Activated CD4-positive, alpha-beta memory T cell treated with anti-CD3 and anti-CD28 coated beads for 36 hours (primary cell): Measurements from ENCODE around the gene EPOP. TPM values are rescaled to one million over a fixed set of nuclear protein-coding genes. Genes with fewer than 3 reads are reported as not detected.
A peak's percentile ranks its signal among the peaks of the same experiment; 100 is the strongest.

Source experiments
- CTCF ChIA-PET: fragments of 350-600 bp; sonication (Branson Sonifier 250); formaldehyde crosslinking; loops from one replicate; lab custom pipeline; 2021; ENCODE audit warnings: antibody characterized with exemption, inconsistent platforms; lab: Charles Lee
- POLR2A ChIA-PET: fragments of 350-600 bp; sonication (Branson Sonifier 250); formaldehyde crosslinking; loops from one replicate; lab custom pipeline; 2021; ENCODE audit warnings: antibody characterized with exemption; lab: Charles Lee
- DNase-seq: peaks from one replicate; pipeline ENCODE4 v3.0.0-alpha.2; 2020
- H3K27ac Mint-ChIP-seq: one replicate; pipeline ENCODE4 v1.8.0; 2021; ENCODE audit warnings: mixed read lengths
- H3K27me3 Mint-ChIP-seq: one replicate; pipeline ENCODE4 v1.8.0; 2021; ENCODE audit warnings: mixed read lengths
- H3K36me3 Mint-ChIP-seq: one replicate; pipeline ENCODE4 v1.8.0; 2021; ENCODE audit warnings: mixed read lengths
- H3K4me1 Mint-ChIP-seq: one replicate; pipeline ENCODE4 v1.8.0; 2021; ENCODE audit warnings: low read depth, mixed read lengths
- H3K4me3 Mint-ChIP-seq: one replicate; pipeline ENCODE4 v1.8.0; 2021; ENCODE audit warnings: mild to moderate bottlenecking, mixed read lengths
- H3K9me3 Mint-ChIP-seq: one replicate; pipeline ENCODE4 v1.8.0; 2021; ENCODE audit warnings: mixed read lengths
- intact Hi-C: fragments of 100-400 bp; cut with micrococcal nuclease; formaldehyde crosslinking; loops from one replicate; pipeline ENCODE4 v1.15.1; 2023
- total RNA-seq, 2 experiments: library from RNA; stranded (reverse); gene quantifications; one replicate each; pipeline ENCODE4 v1.2.3, GENCODE V29; 2021

The EPOP gene
- total RNA-seq: 10 to 100 TPM; 37.1 to 38.0 TPM

- Mint-ChIP-seq H3K9me3 (no peaks in the 10 kb centered on the region), H3K27me3 (peaks cover 10% of the 10 kb centered on the region), H3K4me1 (peaks cover 46% of the 10 kb centered on the region), H3K4me3 (peak within 1 kb of the TSS; percentile 62), H3K36me3 (peaks cover 8% of the 10 kb centered on the region), H3K27ac (peak within 1 kb of the TSS; percentile 93)
- ChIA-PET POLR2A (interaction anchor here (1.3 to 5.7 kb wide), 5 partner anchors 28 to 60 kb away, joined by 3 to 100 read pairs (median 10); partner anchors contain the start of genes CISD3 and MLLT6), CTCF (interaction anchor here (0.6 to 10.4 kb wide), 9 partner anchors 10 to 116 kb away, joined by 3 to 210 read pairs (median 11); partner anchors contain the start of genes CISD3, MLLT6 and PSMB3)
- intact Hi-C loops: loop anchor here (5.0 kb wide), 1 partner anchor 68 kb away; the partner anchor contains the start of gene SRCIN1
- DNase-seq: peak; percentile 94
Measured at GRCh38 chr17:38674749-38675615, at the start of gene EPOP. EPOP (minus strand) TSS chr17:38674957; CDS start chr17:38674495, 462 bp downstream.

DNA sequence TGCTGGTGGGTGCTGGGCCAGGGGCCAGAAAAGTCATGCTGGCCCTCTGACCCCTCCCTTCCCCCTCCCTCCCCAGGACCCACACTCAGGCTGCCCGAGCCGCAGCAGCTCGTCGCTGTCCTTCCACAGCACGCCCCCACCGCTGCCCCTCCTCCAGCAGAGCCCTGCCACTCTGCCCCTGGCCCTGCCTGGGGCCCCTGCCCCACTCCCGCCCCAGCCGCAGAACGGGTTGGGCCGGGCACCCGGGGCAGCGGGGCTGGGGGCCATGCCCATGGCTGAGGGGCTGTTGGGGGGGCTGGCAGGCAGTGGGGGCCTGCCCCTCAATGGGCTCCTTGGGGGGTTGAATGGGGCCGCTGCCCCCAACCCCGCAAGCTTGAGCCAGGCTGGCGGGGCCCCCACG, 47.0 kb upstream of the EPOP start:
- Mint-ChIP-seq H3K4me3 (no peak overlapping the region), H3K4me1 (peaks cover 46% of the 10 kb centered on the region), H3K27ac (no peak overlapping the region), H3K36me3 (peaks cover 37% of the 10 kb centered on the region), H3K9me3 (no peaks in the 10 kb centered on the region), H3K27me3 (no peaks in the 10 kb centered on the region)
- intact Hi-C loops: no loop called here
- DNase-seq: no peak
- ChIA-PET POLR2A (interaction anchor here (0.7 to 1.3 kb wide), 2 partner anchors 15 to 16 kb away, joined by 3 read pairs; no protein-coding TSS in a partner anchor), CTCF (no interaction called here)

- POLR2A ChIA-PET: interaction anchor here (1.3 kb wide), 1 partner anchor 15 kb away, joined by 3 read pairs; no protein-coding TSS in a partner anchor
- no peak for DNase-seq
- Mint-ChIP-seq H3K36me3 (peaks cover 39% of the 10 kb centered on the region), H3K27ac (no peak overlapping the region), H3K9me3 (no peaks in the 10 kb centered on the region), H3K4me1 (peaks cover 43% of the 10 kb centered on the region), H3K4me3 (no peak overlapping the region), H3K27me3 (no peaks in the 10 kb centered on the region)
- CTCF ChIA-PET: no interaction called here
- intact Hi-C loops: no loop called here
Measured at GRCh38 chr17:38720941-38721340, 46.2 kb upstream of the EPOP start.

GRCh38 chr17:38719943-38720641, 45.3 kb upstream of the EPOP start:
- no peak overlapping the region for H3K4me3 Mint-ChIP-seq
- ChIA-PET CTCF (interaction anchor here (1.0 to 2.0 kb wide), 2 partner anchors 15 to 43 kb away, joined by 3 to 6 read pairs; no protein-coding TSS in a partner anchor), POLR2A (no interaction called here)
- H3K9me3 Mint-ChIP-seq: no peaks in the 10 kb centered on the region
- no peaks in the 10 kb centered on the region for H3K27me3 Mint-ChIP-seq
- intact Hi-C loops: no loop called here
- H3K36me3 Mint-ChIP-seq: peaks cover 45% of the 10 kb centered on the region
- no peak for DNase-seq
- H3K27ac Mint-ChIP-seq: no peak overlapping the region
- peaks cover 44% of the 10 kb centered on the region for H3K4me1 Mint-ChIP-seq

- ChIA-PET CTCF (interaction anchor here (1.0 to 2.0 kb wide), 8 partner anchors 9 to 43 kb away, joined by 3 to 6 read pairs (median 6); no protein-coding TSS in a partner anchor), POLR2A (interaction anchor here (1.0 to 1.7 kb wide), 3 partner anchors 8 to 12 kb away, joined by 3 to 9 read pairs (median 4); no protein-coding TSS in a partner anchor)
- no peaks in the 10 kb centered on the region for H3K9me3 Mint-ChIP-seq
- intact Hi-C loops: no loop called here
- H3K27ac Mint-ChIP-seq: peak overlapping the region; percentile 50
- H3K27me3 Mint-ChIP-seq: no peaks in the 10 kb centered on the region
- peaks cover 47% of the 10 kb centered on the region for H3K36me3 Mint-ChIP-seq
- H3K4me3 Mint-ChIP-seq: no peak overlapping the region
- peaks cover 47% of the 10 kb centered on the region for H3K4me1 Mint-ChIP-seq
- DNase-seq: no peak
Measured at GRCh38 chr17:38719289-38719942, 44.7 kb upstream of the EPOP start.

DNA sequence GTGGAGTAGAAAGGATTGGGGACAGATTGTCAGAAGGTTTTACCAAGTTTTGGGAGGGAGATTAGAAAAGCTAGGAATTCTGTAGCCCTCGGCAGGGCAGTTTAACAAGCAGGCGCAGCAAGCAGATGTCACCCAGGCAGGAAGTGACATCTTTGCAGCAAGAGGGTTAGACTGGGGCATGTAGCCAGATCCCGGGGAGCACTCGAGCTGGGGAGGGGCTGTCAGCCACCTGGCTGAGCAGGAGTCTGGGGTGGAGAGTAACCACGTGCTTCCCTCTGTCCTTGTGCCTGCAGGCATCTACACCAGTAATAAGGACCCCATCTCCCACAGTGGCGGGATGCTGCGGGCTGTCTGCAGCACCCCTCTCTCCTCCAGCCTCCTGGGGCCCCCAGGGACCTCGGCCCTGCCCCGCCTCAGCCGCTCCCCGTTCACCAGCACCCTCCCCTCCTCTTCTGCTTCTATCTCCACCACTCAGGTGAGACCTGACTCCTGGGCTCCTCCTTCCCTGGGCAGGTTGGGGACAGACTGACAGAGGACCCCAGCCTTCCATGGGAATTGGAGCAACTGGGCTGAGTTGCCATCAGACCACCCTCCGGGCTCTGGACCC, 42.5 kb upstream of the EPOP start:
- no peak overlapping the region for H3K4me3 Mint-ChIP-seq
- H3K9me3 Mint-ChIP-seq: no peaks in the 10 kb centered on the region
- H3K27ac Mint-ChIP-seq: peak overlapping the region; percentile 1
- H3K27me3 Mint-ChIP-seq: no peaks in the 10 kb centered on the region
- intact Hi-C loops: no loop called here
- ChIA-PET POLR2A (interaction anchor here (1.5 to 3.1 kb wide), 3 partner anchors 11 to 16 kb away, joined by 4 to 34 read pairs (median 10); partner anchors contain the start of gene MLLT6), CTCF (interaction anchor here (1.1 to 2.0 kb wide), 4 partner anchors 11 to 42 kb away, joined by 3 to 11 read pairs (median 8); partner anchors contain the start of gene EPOP)
- DNase-seq: no peak
- H3K36me3 Mint-ChIP-seq: peaks cover 54% of the 10 kb centered on the region
- peaks cover 48% of the 10 kb centered on the region for H3K4me1 Mint-ChIP-seq

GRCh38 chr17:38716368-38717005, 41.7 kb upstream of the EPOP start:
- H3K36me3 Mint-ChIP-seq: peaks cover 57% of the 10 kb centered on the region
- ChIA-PET CTCF (interaction anchor here (1.1 to 2.0 kb wide), 4 partner anchors 12 to 41 kb away, joined by 3 to 11 read pairs (median 7); partner anchors contain the start of gene EPOP), POLR2A (interaction anchor here (0.5 to 3.1 kb wide), 4 partner anchors 11 to 768 kb away, joined by 4 to 34 read pairs (median 7); partner anchors contain the start of gene MLLT6)
- H3K4me3 Mint-ChIP-seq: no peak overlapping the region
- H3K4me1 Mint-ChIP-seq: peaks cover 52% of the 10 kb centered on the region
- intact Hi-C loops: no loop called here
- no peaks in the 10 kb centered on the region for H3K27me3 Mint-ChIP-seq
- peak overlapping the region; percentile 89 for H3K27ac Mint-ChIP-seq
- no peaks in the 10 kb centered on the region for H3K9me3 Mint-ChIP-seq
- DNase-seq: no peak

- H3K4me1 Mint-ChIP-seq: peaks cover 55% of the 10 kb centered on the region
- no peaks in the 10 kb centered on the region for H3K9me3 Mint-ChIP-seq
- H3K4me3 Mint-ChIP-seq: no peak overlapping the region
- peak overlapping the region; percentile 89 for H3K27ac Mint-ChIP-seq
- CTCF ChIA-PET: interaction anchor here (1.0 to 2.0 kb wide), 5 partner anchors 9 to 39 kb away, joined by 4 to 11 read pairs (median 7); no protein-coding TSS in a partner anchor
- intact Hi-C loops: no loop called here
- no peak for DNase-seq
- no peaks in the 10 kb centered on the region for H3K27me3 Mint-ChIP-seq
- POLR2A ChIA-PET: interaction anchor here (1.5 to 3.1 kb wide), 3 partner anchors 9 to 14 kb away, joined by 4 to 34 read pairs (median 10); partner anchors contain the start of gene MLLT6
- peaks cover 56% of the 10 kb centered on the region for H3K36me3 Mint-ChIP-seq
Measured at GRCh38 chr17:38715216-38715943, 40.6 kb upstream of the EPOP start.

DNA sequence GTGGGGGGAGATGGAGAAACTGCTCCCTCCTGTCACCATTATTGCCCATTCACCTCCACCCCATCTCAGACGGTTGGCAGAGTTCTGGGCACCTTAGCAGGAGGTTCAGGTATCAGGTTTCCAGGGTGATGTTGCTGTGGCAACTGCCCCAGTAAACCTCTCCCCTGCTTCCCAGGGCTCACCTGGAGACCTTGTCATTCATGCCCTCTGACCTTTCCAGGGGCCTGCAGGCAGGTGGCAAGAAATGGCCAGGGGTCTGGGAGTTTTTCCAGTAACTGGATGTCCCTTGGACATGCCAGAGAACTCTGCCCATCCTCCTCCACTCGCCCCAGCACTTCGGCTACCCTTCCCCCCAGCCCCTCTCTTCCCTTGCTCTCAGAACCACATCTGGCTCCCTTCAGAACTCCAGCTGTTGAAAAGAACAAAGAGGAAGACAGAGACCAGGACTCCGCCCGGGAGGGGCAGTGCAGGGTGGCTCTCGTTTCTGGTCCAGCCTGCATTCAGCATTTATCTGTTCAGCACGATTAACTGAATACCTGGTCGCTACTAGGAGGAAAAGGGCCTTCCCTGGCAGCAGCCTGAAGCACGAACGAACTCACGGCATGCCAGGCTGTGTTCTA, 38.8 kb upstream of the EPOP start:
- H3K9me3 Mint-ChIP-seq: no peaks in the 10 kb centered on the region
- no peak overlapping the region for H3K27ac Mint-ChIP-seq
- ChIA-PET CTCF (interaction anchor here (1.9 kb wide), 1 partner anchor 22 kb away, joined by 7 read pairs; no protein-coding TSS in a partner anchor), POLR2A (no interaction called here)
- no peaks in the 10 kb centered on the region for H3K27me3 Mint-ChIP-seq
- DNase-seq: no peak
- H3K4me3 Mint-ChIP-seq: no peak overlapping the region
- intact Hi-C loops: no loop called here
- peaks cover 63% of the 10 kb centered on the region for H3K4me1 Mint-ChIP-seq
- H3K36me3 Mint-ChIP-seq: peaks cover 61% of the 10 kb centered on the region
